GM06990 (cell line): Measurements from ENCODE around the gene FAM170B.

Experiments used
- DNase-seq: peaks from one replicate; pipeline ENCODE4 v3.0.0-alpha.2; 2011; ENCODE audit not compliant: insufficient read length; ENCODE audit errors: extremely low read depth
- H3K27me3 ChIP-seq: replicated peaks from 2 replicates; pipeline ENCODE4 v1.6.0; 2011; ENCODE audit warnings: low read length; ENCODE audit not compliant: control insufficient read depth, insufficient read depth
- H3K36me3 ChIP-seq: 2 replicates; pipeline ENCODE4 v1.5.1; 2011; ENCODE audit warnings: low read length; ENCODE audit not compliant: control insufficient read depth, insufficient read depth
- H3K4me3 ChIP-seq: replicated peaks from 2 replicates; pipeline ENCODE4 v1.5.1; 2011; ENCODE audit warnings: low read depth, mild to moderate bottlenecking, control low read depth, low read length
- TF ChIP-seq, protein P1 (sequence below): IDR thresholded peaks from 2 replicates; pipeline ENCODE4 v1.5.1; 2011; ENCODE audit warnings: low read length, control low read depth, mild to moderate bottlenecking, inconsistent platforms; ENCODE audit not compliant: insufficient read depth, poor library complexity, severe bottlenecking

FAM170B gene

DNA sequence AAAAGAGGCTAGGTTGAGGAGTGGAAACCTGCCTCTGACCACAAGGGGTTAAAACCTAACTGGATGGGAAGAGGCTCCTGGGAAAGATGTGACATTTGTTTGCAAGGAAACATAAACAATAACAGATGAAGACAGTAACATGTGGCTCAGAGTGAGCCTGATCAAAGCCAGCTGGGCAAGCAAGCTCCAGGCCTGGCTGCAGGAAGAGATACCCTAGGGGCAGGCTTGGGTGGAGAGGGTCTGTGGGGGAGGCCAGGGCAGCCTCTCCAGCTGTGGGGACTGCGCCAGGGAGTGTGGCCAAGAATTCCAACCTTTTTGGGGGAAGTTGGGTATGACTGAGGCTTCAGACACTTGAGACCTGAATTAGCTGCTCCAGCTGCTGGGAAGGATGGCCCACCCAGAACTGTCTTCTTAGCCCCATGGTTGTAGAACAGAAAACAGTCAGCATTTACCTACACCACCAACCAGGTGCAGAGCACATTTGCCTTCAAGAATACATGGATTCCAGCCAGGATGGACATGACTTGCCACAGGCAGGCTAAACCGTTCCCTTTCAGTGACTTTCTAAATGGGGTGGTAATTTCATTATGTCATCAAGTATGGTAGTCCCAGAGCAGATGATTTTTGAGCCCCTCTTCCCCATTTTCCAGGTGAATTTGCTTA, 10.4 kb upstream of the FAM170B start:
- TF ChIP-seq, protein P1, sequence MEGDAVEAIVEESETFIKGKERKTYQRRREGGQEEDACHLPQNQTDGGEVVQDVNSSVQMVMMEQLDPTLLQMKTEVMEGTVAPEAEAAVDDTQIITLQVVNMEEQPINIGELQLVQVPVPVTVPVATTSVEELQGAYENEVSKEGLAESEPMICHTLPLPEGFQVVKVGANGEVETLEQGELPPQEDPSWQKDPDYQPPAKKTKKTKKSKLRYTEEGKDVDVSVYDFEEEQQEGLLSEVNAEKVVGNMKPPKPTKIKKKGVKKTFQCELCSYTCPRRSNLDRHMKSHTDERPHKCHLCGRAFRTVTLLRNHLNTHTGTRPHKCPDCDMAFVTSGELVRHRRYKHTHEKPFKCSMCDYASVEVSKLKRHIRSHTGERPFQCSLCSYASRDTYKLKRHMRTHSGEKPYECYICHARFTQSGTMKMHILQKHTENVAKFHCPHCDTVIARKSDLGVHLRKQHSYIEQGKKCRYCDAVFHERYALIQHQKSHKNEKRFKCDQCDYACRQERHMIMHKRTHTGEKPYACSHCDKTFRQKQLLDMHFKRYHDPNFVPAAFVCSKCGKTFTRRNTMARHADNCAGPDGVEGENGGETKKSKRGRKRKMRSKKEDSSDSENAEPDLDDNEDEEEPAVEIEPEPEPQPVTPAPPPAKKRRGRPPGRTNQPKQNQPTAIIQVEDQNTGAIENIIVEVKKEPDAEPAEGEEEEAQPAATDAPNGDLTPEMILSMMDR = no peak
- H3K36me3 ChIP-seq = no peaks in the 10 kb centered on the region
- DNase-seq = no peak
- H3K27me3 ChIP-seq = no peaks in the 10 kb centered on the region; the same call in 1 of the 2 replicates
- H3K4me3 ChIP-seq = no peak overlapping the region

DNA sequence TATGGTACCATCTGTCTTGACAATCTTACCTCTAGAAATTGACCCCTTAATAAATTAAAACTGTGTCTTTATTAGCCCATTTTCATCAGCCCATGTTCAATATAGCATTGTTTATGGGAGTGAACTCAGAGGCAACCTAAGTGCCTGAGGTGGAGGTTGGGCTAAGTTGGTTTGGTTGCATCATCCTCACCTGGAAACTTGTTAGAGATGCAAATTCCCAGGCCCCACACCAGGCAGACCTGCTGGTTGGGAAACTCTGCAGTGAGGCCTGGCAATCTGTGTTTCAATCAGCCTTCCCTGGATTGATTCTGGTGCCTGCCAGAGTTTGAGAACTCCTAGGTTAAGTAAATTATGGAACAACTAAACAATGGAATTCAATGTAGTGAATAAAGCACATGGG, 9.4 kb upstream of the FAM170B start:
- Histone ChIP-seq H3K27me3 (no peaks in the 10 kb centered on the region; the same call in 1 of the 2 replicates), H3K36me3 (no peaks in the 10 kb centered on the region), H3K4me3 (no peak overlapping the region)
- no peak for DNase-seq
- TF ChIP-seq, protein P1 = no peak

DNA sequence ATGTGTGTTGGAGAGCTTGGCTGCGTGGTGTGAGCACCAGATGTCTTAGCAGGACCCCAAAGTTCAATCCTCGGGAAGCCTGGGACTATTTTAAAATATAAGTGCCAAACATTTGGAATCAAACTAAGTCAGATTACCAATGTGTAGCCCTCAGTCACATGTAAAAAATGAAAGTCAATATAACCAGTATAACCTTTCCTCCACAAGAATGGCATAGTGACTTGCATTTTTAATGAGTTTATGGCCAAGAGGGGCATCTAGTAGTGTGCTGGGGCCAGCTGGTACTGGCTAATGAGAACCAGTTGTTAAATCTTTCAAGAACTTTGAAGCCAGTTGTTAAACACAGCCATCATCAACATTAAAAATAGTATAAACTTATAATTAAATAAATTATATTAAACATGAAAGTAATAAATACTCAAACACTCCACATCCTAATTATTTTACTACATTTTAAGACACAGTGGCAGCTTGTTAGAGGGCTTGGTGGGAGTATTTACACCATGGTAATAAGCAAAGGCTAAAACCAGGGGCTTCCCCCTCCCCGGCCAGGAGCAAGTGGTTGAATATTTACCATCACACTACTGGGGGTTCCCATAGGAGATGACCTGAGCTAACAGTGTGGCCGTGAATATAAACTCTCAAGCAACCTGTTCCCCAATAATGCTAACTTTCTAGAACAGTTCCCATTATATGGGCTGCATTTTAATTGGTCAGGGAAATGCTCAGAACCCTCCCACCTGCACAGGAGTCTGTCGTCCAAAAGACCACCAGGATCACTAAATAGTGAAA, 7.9 kb upstream of the FAM170B start:
- H3K27me3 ChIP-seq = no peaks in the 10 kb centered on the region; the same call in 1 of the 2 replicates
- no peak overlapping the region for H3K4me3 ChIP-seq
- no peaks in the 10 kb centered on the region for H3K36me3 ChIP-seq
- TF ChIP-seq, protein P1 = no peak
- no peak for DNase-seq

DNA sequence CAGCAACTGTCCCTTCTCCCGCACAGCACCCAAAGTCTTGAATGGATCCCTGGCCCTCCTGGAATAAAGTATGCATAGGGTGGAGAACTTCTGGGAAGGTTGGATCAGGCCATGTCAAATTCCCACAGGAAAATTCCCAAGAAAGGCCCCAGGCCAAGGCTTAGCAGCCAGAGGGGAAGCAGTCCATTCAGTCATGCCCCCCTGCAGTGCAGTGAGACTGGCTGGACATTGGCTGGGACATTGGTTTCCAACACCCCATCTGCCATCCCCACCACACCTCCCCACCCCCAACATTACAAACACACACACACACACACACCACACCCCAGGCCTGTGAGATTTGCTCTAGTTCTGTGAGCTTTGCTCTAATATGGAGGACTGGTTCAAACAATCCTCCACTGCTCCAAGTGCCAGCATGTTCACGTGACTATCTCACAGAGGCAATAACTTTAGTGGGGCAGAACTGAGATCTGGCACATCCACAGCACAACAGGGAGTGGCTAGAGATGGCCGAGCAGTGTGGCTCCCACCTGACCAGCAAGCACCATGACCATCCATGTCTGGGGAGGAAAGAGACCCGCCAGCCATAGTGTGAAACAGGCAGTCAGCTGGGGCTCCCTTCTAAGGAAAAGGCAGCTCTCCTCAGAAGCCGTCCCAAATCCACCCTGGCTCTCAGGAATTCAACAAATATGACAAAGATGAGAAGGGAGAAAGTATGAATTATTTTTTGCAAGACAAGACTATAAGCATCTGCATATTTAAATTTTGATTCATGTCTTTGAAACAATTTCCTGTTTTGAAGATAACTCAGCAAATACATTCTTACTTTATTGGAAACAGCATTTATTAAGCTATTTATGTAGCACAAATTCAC, 6.7 kb upstream of the FAM170B start:
- no peak for DNase-seq
- Histone ChIP-seq H3K4me3 (no peak overlapping the region), H3K27me3 (no peaks in the 10 kb centered on the region), H3K36me3 (no peaks in the 10 kb centered on the region)
- TF ChIP-seq, protein P1 = no peak

DNA sequence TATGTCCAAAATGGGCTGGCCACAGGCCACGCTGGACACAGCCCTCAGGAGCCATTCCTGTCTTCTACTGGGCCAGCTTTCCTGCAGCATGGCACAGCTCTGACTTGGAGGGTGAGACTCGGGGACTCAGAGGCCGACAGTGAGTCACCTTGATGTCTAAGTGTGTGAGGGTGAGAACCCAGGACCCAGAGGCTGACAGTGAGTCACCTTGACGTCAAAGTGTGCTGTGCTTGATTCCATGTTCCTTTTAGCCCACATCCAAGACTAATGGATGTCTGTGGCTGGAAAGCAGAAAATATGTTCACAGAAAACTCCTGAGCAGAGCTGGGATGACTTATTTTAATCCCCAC, 6.0 kb upstream of the FAM170B start:
- no peaks in the 10 kb centered on the region for H3K36me3 ChIP-seq
- TF ChIP-seq, protein P1 = no peak
- no peak for DNase-seq
- no peaks in the 10 kb centered on the region for H3K27me3 ChIP-seq
- no peak overlapping the region for H3K4me3 ChIP-seq
